Measurements from ENCODE around the gene YES1. TPM values are rescaled to one million over a fixed set of nuclear protein-coding genes. Genes with fewer than 3 reads are reported as not detected.
A peak's percentile ranks its signal among the peaks of the same experiment; 100 is the strongest.

Gene YES1
- polyA plus RNA-seq, result 10 to 100 TPM; 35.9 to 47.1 (median 39.8) TPM
- long read RNA-seq, donor 1, result 0 reads
- long read RNA-seq, donor 2, full-length matches to known transcripts, result 7 of 12 reads
- long read RNA-seq, donor 2, partial matches to known transcripts, result 5 of 12 reads
- long read RNA-seq, donor 2, other reads (novel, unspliced or antisense), result 0 of 12 reads
- long read RNA-seq, donor 3, full-length matches to known transcripts, result 4 of 4 reads
- long read RNA-seq, donor 3, partial matches to known transcripts, result 0 of 4 reads
- long read RNA-seq, donor 3, other reads (novel, unspliced or antisense), result 0 of 4 reads
- long read RNA-seq, donor 4, result 0 reads
- long read RNA-seq, donor 5, full-length matches to known transcripts, result 2 of 2 reads
- long read RNA-seq, donor 5, partial matches to known transcripts, result 0 of 2 reads
- long read RNA-seq, donor 5, other reads (novel, unspliced or antisense), result 0 of 2 reads
- long read RNA-seq, donor 6, full-length matches to known transcripts, result 7 of 7 reads
- long read RNA-seq, donor 6, partial matches to known transcripts, result 0 of 7 reads
- long read RNA-seq, donor 6, other reads (novel, unspliced or antisense), result 0 of 7 reads
- long read RNA-seq, donor 7, full-length matches to known transcripts, result 7 of 18 reads
- long read RNA-seq, donor 7, partial matches to known transcripts, result 11 of 18 reads
- long read RNA-seq, donor 7, other reads (novel, unspliced or antisense), result 0 of 18 reads
- long read RNA-seq, donor 8, full-length matches to known transcripts, result 1 of 1 reads
- long read RNA-seq, donor 8, partial matches to known transcripts, result 0 of 1 reads
- long read RNA-seq, donor 8, other reads (novel, unspliced or antisense), result 0 of 1 reads
- long read RNA-seq, donor 9, full-length matches to known transcripts, result 2 of 14 reads
- long read RNA-seq, donor 9, partial matches to known transcripts, result 12 of 14 reads
- long read RNA-seq, donor 9, other reads (novel, unspliced or antisense), result 0 of 14 reads
- long read RNA-seq, donor 10, full-length matches to known transcripts, result 10 of 16 reads
- long read RNA-seq, donor 10, partial matches to known transcripts, result 6 of 16 reads
- long read RNA-seq, donor 10, other reads (novel, unspliced or antisense), result 0 of 16 reads

DNA sequence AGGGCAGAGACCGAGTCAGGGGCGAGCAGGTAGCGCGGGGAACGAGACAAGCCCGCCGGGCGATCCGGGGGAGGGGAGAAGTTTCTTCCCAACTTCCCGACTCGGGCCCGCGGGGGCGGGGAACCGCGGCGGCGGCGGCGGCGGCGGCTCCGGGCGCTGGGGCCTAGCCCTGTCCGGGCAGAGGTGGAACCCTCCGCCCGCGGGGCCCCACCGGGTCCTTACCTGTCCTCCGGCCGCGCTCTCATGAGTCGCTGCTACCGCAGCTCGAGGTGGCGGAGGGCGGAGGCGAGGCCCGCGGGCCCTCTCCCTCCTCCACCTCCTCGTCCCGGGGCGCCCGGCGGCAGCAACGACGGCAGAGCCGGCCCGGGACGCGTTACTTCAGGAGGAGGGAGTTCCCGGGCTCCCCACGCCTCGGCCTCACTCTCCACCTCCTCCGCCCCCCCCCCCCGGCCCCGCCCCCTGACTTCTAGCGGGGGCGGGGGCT is at the start of gene YES1:
Gene YES1 (minus strand): TSS at position 351 of the 484 bp plus-strand sequence. CDS start 55,415 bp downstream, outside the sequence.
- 0 to 1% (median 0%) methylated on average over 2 to 58 of the region's 59 CpGs for WGBS, 3 donors
- peaks cover 0 to 13% (median 6%) of the 10 kb centered on the region in 3 donors for H3K4me1 ChIP-seq (ENCODE audit: control insufficient read depth in 3 of 3, insufficient read depth in 2 of 3, low read depth in 1 of 3, low read length in 2 of 3)
- no peak for FAIRE-seq

DNA sequence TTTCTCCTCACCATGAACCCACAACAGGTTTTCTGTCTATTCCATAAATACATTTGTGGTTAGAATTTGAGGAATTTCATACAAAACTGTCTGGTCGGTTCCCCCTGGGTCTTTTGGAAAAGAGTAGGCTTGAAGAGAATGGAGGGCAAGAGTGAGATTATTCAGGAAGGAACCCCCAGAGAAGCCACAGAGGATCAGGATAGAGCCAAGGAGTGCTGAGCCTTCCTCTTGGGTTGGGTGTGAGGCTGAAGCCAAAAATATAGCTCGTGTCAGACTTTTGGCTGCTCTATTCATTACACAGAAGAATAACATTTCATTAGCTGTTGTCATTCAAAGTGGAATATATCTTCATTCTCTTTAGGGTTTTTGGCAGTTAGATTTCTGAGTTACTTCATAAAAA is 45.9 kb upstream of the YES1 start:
- Histone ChIP-seq H3K27ac (ENCODE audit: low read depth in 1 of 3, low read length in 2 of 3) (no peak overlapping the region), H3K9me3 (ENCODE audit: control insufficient read depth in 2 of 2, insufficient read depth in 1 of 2, low read depth in 1 of 2, low read length in 1 of 2) (no peaks in the 10 kb centered on the region), H3K4me1 (ENCODE audit: control insufficient read depth in 3 of 3, insufficient read depth in 2 of 3, low read depth in 1 of 3, low read length in 2 of 3) (no peaks in the 10 kb centered on the region), H3K27me3 (ENCODE audit: control insufficient read depth in 3 of 3, insufficient read depth in 3 of 3, low read length in 3 of 3) (no peaks in the 10 kb centered on the region), H3K36me3 (ENCODE audit: control insufficient read depth in 3 of 3, insufficient read depth in 2 of 3, low read depth in 1 of 3, low read length in 3 of 3) (no peaks in the 10 kb centered on the region), H3K4me3 (ENCODE audit: low read depth in 1 of 3, low read length in 3 of 3) (no peak overlapping the region)
- FAIRE-seq (no peak), DNase-seq (no peak)
- WGBS, 3 donors, result 56 to 82% (median 66%) methylated on average over 2 of the region's 2 CpGs

More for the DNA sequence above, at the start of gene YES1:
- no peaks in the 10 kb centered on the region for H3K27me3 ChIP-seq (ENCODE audit: control insufficient read depth in 3 of 3, insufficient read depth in 3 of 3, low read length in 3 of 3)
- peak within 1 kb of the TSS; percentile 87 to 99 (median 98) for H3K27ac ChIP-seq (ENCODE audit: low read depth in 1 of 3, low read length in 2 of 3)
- peak in 1 of 2 donors; percentile 85 for DNase-seq
- H3K9me3 ChIP-seq (ENCODE audit: control insufficient read depth in 2 of 2, insufficient read depth in 1 of 2, low read depth in 1 of 2, low read length in 1 of 2), result no peaks in the 10 kb centered on the region
- no peaks in the 10 kb centered on the region for H3K36me3 ChIP-seq (ENCODE audit: control insufficient read depth in 3 of 3, insufficient read depth in 2 of 3, low read depth in 1 of 3, low read length in 3 of 3)
- peak within 1 kb of the TSS; percentile 79 to 98 (median 85) for H3K4me3 ChIP-seq (ENCODE audit: low read depth in 1 of 3, low read length in 3 of 3)

DNA sequence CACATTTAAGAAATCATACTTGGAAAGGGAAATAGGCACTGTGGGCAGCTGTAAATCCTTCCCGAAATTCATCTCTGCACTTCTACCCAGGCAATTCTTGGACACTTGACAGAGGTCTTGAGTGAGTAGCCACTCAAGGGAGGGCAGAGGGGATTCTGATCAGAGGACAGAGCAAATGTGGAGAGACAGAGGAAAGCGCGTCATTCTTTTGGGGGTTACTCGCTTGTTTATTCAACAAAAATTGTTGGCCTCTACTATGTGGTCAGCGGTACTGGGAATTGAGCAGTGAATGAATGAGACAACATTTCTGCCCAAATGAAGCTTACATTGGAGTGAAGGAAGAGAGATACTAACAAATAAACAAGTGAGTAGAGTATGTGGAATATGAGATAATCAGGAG is 41.4 kb upstream of the YES1 start:
- DNase-seq (no peak), FAIRE-seq (no peak)
- H3K36me3 ChIP-seq (ENCODE audit: control insufficient read depth in 3 of 3, insufficient read depth in 2 of 3, low read depth in 1 of 3, low read length in 3 of 3), result no peaks in the 10 kb centered on the region
- H3K27ac ChIP-seq (ENCODE audit: low read depth in 1 of 3, low read length in 2 of 3), result no peak overlapping the region
- peaks cover 0 to 6% (median 0%) of the 10 kb centered on the region in 3 donors for H3K4me1 ChIP-seq (ENCODE audit: control insufficient read depth in 3 of 3, insufficient read depth in 2 of 3, low read depth in 1 of 3, low read length in 2 of 3)
- no peak overlapping the region for H3K4me3 ChIP-seq (ENCODE audit: low read depth in 1 of 3, low read length in 3 of 3)
- 86 to 91% (median 88%) methylated on average over 5 of the region's 5 CpGs for WGBS, 3 donors
- no peaks in the 10 kb centered on the region for H3K27me3 ChIP-seq (ENCODE audit: control insufficient read depth in 3 of 3, insufficient read depth in 3 of 3, low read length in 3 of 3)
- H3K9me3 ChIP-seq (ENCODE audit: control insufficient read depth in 2 of 2, insufficient read depth in 1 of 2, low read depth in 1 of 2, low read length in 1 of 2), result peaks cover 0 to 6% of the 10 kb centered on the region in 2 donors

DNA sequence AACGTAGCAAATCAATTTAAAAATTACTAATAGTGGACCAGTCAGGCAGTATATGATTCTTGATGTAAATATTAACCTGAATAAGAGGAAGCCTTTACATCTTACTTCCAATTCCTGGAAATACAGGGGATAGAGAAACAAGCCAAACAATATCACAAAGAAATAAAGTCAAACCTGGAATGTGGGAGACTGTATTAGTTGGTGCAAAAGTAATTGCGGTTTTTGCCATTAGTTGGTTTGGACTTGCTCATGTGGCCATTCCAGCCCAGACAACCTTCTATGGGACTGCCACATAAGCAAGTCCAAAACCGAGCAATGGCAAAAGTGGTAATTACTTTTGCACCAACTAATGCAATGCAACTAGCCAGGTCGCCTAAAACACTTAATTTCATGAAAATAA is 38.9 kb upstream of the YES1 start:
- WGBS, 3 donors, result 67 to 81% (median 78%) methylated on average over 4 of the region's 4 CpGs
- Histone ChIP-seq H3K27ac (ENCODE audit: low read depth in 1 of 3, low read length in 2 of 3) (no peak overlapping the region), H3K27me3 (ENCODE audit: control insufficient read depth in 3 of 3, insufficient read depth in 3 of 3, low read length in 3 of 3) (no peaks in the 10 kb centered on the region), H3K36me3 (ENCODE audit: control insufficient read depth in 3 of 3, insufficient read depth in 2 of 3, low read depth in 1 of 3, low read length in 3 of 3) (no peaks in the 10 kb centered on the region), H3K4me3 (ENCODE audit: low read depth in 1 of 3, low read length in 3 of 3) (no peak overlapping the region), H3K4me1 (ENCODE audit: control insufficient read depth in 3 of 3, insufficient read depth in 2 of 3, low read depth in 1 of 3, low read length in 2 of 3) (peaks cover 0 to 15% (median 2%) of the 10 kb centered on the region in 3 donors), H3K9me3 (ENCODE audit: control insufficient read depth in 2 of 2, insufficient read depth in 1 of 2, low read depth in 1 of 2, low read length in 1 of 2) (peaks cover 0 to 6% of the 10 kb centered on the region in 2 donors)
- FAIRE-seq, result no peak
- DNase-seq, result no peak

DNA sequence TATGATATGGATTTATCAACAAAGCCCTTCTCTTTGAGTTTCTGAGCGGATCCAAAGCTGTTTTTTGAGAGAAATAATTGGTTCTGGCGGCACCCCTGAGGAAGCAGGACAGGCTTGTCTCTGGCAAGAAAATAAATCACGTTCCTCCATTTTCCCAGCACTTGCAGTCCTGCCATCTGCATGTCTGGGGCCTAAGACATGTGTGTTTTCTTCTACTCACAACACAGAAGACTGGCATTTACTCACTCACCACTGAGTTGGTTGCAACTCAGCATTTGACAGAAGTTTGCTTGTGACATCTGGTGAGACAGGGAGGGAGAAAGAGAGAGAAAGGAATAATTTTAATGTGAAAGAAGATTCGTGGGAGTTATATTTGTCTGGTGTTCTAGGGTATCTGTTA is 37.0 kb upstream of the YES1 start:
- FAIRE-seq, result no peak
- WGBS, 3 donors, result 85 to 91% (median 86%) methylated on average over 4 of the region's 4 CpGs
- peak overlapping the region in 1 of 3 donors; percentile 84 for H3K27ac ChIP-seq (ENCODE audit: low read depth in 1 of 3, low read length in 2 of 3)

DNA sequence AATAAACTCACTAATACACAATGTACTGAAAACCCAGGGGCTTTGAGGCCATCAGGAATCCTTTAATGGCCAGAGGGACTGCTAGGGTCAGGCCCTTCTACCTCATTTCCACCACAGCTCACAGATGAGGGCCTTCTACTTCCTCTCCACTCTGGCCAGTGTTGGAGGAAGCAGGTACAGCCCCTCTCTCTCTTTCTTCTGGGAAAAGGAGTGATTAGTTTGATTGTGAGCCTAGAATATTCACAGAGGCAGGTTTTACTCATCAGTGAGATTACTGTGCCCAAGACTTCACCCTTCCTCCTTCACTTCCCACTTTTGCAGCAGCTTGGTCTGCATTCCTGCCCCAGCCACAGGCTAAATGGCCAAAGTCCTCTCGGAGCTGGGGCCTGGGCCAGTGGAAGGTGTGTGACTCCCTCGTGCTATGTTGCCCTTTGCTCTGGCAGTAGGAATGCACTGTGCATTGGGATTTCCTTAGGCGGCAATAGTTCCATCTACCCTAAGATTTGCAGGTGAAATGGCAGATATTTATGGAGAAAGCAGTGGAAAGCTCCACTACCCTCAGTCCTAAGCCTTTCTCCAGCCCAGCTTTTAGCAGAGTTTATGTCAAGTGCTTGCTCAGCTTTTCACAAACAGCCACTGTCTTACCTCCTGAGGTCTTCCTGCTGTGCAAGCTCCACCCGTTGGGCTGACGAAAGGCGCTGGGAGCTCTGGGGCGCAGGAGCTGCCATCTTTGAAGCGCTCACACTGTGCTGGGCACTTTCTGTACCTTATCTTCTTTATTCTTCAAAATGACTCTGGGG is 36.2 kb upstream of the YES1 start:
- Histone ChIP-seq H3K36me3 (ENCODE audit: control insufficient read depth in 3 of 3, insufficient read depth in 2 of 3, low read depth in 1 of 3, low read length in 3 of 3) (no peaks in the 10 kb centered on the region), H3K27me3 (ENCODE audit: control insufficient read depth in 3 of 3, insufficient read depth in 3 of 3, low read length in 3 of 3) (no peaks in the 10 kb centered on the region), H3K4me3 (ENCODE audit: low read depth in 1 of 3, low read length in 3 of 3) (no peak overlapping the region), H3K4me1 (ENCODE audit: control insufficient read depth in 3 of 3, insufficient read depth in 2 of 3, low read depth in 1 of 3, low read length in 2 of 3) (peaks cover 0 to 15% (median 2%) of the 10 kb centered on the region in 3 donors), H3K27ac (ENCODE audit: low read depth in 1 of 3, low read length in 2 of 3) (peak overlapping the region; percentile 79 to 90 (median 84)), H3K9me3 (ENCODE audit: control insufficient read depth in 2 of 2, insufficient read depth in 1 of 2, low read depth in 1 of 2, low read length in 1 of 2) (peaks cover 0 to 6% of the 10 kb centered on the region in 2 donors)
- DNase-seq, result peak; percentile 94 to 97
- FAIRE-seq, result no peak
- 59 to 71% (median 66%) methylated on average over 8 of the region's 8 CpGs for WGBS, 3 donors

More for the DNA sequence above, 37.0 kb upstream of the YES1 start:
- peaks cover 0 to 6% of the 10 kb centered on the region in 2 donors for H3K9me3 ChIP-seq (ENCODE audit: control insufficient read depth in 2 of 2, insufficient read depth in 1 of 2, low read depth in 1 of 2, low read length in 1 of 2)
- H3K36me3 ChIP-seq (ENCODE audit: control insufficient read depth in 3 of 3, insufficient read depth in 2 of 3, low read depth in 1 of 3, low read length in 3 of 3), result no peaks in the 10 kb centered on the region
- H3K4me1 ChIP-seq (ENCODE audit: control insufficient read depth in 3 of 3, insufficient read depth in 2 of 3, low read depth in 1 of 3, low read length in 2 of 3), result peaks cover 0 to 15% (median 2%) of the 10 kb centered on the region in 3 donors
- H3K4me3 ChIP-seq (ENCODE audit: low read depth in 1 of 3, low read length in 3 of 3), result no peak overlapping the region
- DNase-seq, result no peak
- H3K27me3 ChIP-seq (ENCODE audit: control insufficient read depth in 3 of 3, insufficient read depth in 3 of 3, low read length in 3 of 3), result no peaks in the 10 kb centered on the region

DNA sequence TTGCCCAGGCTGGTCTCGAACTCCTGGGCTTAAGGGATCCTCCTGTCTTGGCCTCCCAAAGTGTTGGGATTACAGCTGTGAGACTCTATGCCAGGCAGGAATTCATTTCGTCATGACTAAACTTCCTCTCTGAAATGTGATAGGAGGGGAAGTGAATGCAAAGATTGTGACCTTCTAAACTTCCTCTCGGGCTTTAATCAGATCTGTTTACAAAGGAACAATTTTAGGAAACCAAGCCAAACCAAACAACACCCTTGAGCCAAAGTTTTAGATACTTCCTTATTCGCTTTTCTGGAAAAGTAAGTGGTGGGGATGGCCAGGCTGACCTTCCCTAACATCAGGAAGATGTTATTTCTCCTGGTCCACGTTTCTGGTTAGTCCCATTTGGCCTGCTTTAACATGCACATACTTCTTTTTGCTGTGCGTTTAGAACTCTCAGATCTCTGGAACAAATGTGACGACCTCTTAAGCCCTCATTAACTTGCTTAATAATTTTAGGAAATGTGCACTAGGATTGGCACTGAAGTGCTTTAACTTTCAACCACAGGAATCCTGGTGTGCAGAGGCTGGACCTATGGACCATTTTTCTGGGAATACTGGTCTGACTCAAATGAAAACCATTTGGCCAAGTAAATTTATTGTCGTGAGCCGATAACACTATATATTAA is 33.2 kb upstream of the YES1 start:
- no peak for FAIRE-seq
- peak overlapping the region in 1 of 3 donors; percentile 72 for H3K27ac ChIP-seq (ENCODE audit: low read depth in 1 of 3, low read length in 2 of 3)
- peak in 1 of 2 donors; percentile 51 for DNase-seq

More for the DNA sequence above, 33.2 kb upstream of the YES1 start:
- H3K27me3 ChIP-seq (ENCODE audit: control insufficient read depth in 3 of 3, insufficient read depth in 3 of 3, low read length in 3 of 3), result no peaks in the 10 kb centered on the region
- H3K9me3 ChIP-seq (ENCODE audit: control insufficient read depth in 2 of 2, insufficient read depth in 1 of 2, low read depth in 1 of 2, low read length in 1 of 2), result peaks cover 0 to 6% of the 10 kb centered on the region in 2 donors
- peaks cover 0 to 22% (median 2%) of the 10 kb centered on the region in 3 donors for H3K4me1 ChIP-seq (ENCODE audit: control insufficient read depth in 3 of 3, insufficient read depth in 2 of 3, low read depth in 1 of 3, low read length in 2 of 3)
- WGBS, 3 donors, result 13 to 30% (median 22%) methylated on average over 9 of the region's 9 CpGs
- no peaks in the 10 kb centered on the region for H3K36me3 ChIP-seq (ENCODE audit: control insufficient read depth in 3 of 3, insufficient read depth in 2 of 3, low read depth in 1 of 3, low read length in 3 of 3)
- no peak overlapping the region for H3K4me3 ChIP-seq (ENCODE audit: low read depth in 1 of 3, low read length in 3 of 3)
